Measurements from ENCODE around the gene ARSI. TPM values are rescaled to one million over a fixed set of nuclear protein-coding genes. Genes with fewer than 3 reads are reported as not detected.

ARSI gene
- total RNA-seq, 1 experiment from 2014 or later = 5.9 TPM

DNA sequence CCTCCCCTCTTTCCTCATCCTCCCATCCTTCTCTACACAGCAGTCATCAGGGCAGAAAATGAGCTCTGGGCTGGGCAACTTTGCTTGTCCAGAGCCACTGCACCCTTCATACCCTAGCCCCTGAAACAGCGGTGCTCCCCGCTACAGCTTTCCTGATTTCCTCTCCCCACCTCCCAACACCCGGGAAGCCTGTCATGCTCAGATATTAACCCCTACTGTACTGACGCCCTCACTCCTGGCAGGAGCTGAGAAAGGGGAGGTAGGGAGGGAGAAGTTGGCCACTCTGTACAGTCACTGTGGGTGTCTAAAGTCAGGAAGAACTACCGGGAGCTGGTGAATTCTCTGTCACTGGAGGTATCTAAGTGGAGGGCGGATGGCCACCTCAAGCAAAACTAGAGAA lies 13.9 kb downstream of the ARSI start (continued):
- TF ChIP-seq JAZF1 (CRISPR knock-in tag; IDR thresholded peaks at IDR 0.05) = no peak
- no peak for TF ChIP-seq SMAD4 (CRISPR knock-in tag; IDR thresholded peaks at IDR 0.05)
- TF ChIP-seq MYBL2 (CRISPR knock-in tag; IDR thresholded peaks at IDR 0.05) = no peak
- TF ChIP-seq FOXP1 (CRISPR knock-in tag; IDR thresholded peaks at IDR 0.05; ENCODE audit: borderline replicate concordance) = no peak
- TF ChIP-seq ATF2 (CRISPR knock-in tag; IDR thresholded peaks at IDR 0.05; ENCODE audit: borderline replicate concordance, low read depth) = no peak

DNA sequence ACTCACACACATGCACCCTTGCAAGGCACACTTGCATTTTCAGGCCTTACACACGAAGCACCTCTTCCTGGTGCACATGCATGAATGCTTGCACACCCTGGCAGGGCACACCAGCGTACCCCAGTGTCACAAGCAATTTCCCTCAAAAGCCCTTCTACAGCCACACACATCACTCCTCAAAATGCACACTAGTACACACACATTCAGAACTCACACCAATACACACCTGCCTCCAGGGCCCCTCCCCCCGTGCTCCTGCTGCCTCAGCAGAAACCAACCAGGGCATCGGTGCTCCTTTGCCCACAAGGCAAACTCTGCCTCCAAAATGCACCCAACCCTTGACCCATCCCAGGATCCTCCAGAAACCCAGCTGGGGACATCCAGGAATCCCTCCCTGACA lies 14.3 kb downstream of the ARSI start:
- H3K36me3 Mint-ChIP-seq = no peaks in the 10 kb centered on the region
- no peak overlapping the region for H3K27ac Mint-ChIP-seq

More for the DNA sequence above, 14.3 kb downstream of the ARSI start:
- ATAC-seq (no peak), DNase-seq (ENCODE audit: low spot score) (no peak)
- peaks cover 11% of the 10 kb centered on the region for H3K4me1 Mint-ChIP-seq
- H3K27me3 Mint-ChIP-seq (ENCODE audit: low read depth) = no peaks in the 10 kb centered on the region; the same call in 1 of the 2 replicates
- no peak for TF ChIP-seq ETV6 (CRISPR knock-in tag; IDR thresholded peaks at IDR 0.05)
- TF ChIP-seq CDX4 (CRISPR knock-in tag; IDR thresholded peaks at IDR 0.05; ENCODE audit: borderline replicate concordance) = no peak
- TF ChIP-seq ZNF121 (CRISPR knock-in tag; IDR thresholded peaks at IDR 0.05) = no peak
- TF ChIP-seq ZNF263 (CRISPR knock-in tag; IDR thresholded peaks at IDR 0.05; ENCODE audit: low read depth) = no peak
- TF ChIP-seq ATF1 (CRISPR knock-in tag; IDR thresholded peaks at IDR 0.05) = no peak
- no peak for TF ChIP-seq GTF2I (CRISPR knock-in tag; conservative IDR thresholded peaks at IDR 0.05)
- TF ChIP-seq, protein P1, sequence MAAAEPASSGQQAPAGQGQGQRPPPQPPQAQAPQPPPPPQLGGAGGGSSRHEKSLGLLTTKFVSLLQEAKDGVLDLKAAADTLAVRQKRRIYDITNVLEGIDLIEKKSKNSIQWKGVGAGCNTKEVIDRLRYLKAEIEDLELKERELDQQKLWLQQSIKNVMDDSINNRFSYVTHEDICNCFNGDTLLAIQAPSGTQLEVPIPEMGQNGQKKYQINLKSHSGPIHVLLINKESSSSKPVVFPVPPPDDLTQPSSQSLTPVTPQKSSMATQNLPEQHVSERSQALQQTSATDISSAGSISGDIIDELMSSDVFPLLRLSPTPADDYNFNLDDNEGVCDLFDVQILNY (CRISPR knock-in tag; IDR thresholded peaks at IDR 0.05) = no peak
- TF ChIP-seq, protein P2, sequence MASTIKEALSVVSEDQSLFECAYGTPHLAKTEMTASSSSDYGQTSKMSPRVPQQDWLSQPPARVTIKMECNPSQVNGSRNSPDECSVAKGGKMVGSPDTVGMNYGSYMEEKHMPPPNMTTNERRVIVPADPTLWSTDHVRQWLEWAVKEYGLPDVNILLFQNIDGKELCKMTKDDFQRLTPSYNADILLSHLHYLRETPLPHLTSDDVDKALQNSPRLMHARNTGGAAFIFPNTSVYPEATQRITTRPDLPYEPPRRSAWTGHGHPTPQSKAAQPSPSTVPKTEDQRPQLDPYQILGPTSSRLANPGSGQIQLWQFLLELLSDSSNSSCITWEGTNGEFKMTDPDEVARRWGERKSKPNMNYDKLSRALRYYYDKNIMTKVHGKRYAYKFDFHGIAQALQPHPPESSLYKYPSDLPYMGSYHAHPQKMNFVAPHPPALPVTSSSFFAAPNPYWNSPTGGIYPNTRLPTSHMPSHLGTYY (CRISPR knock-in tag; IDR thresholded peaks at IDR 0.05) = no peak
- TF ChIP-seq ESRRA (CRISPR knock-in tag; IDR thresholded peaks at IDR 0.05; ENCODE audit: borderline replicate concordance) = no peak
- TF ChIP-seq ZNF232 (CRISPR knock-in tag; IDR thresholded peaks at IDR 0.05) = no peak
- no peak for TF ChIP-seq ZSCAN18 (CRISPR knock-in tag; IDR thresholded peaks at IDR 0.05)
- no peak for TF ChIP-seq TCF7 (CRISPR knock-in tag; IDR thresholded peaks at IDR 0.05; ENCODE audit: low read depth)
- no peak for TF ChIP-seq SP1 (CRISPR knock-in tag; conservative IDR thresholded peaks at IDR 0.05)
- TF ChIP-seq, protein P3, sequence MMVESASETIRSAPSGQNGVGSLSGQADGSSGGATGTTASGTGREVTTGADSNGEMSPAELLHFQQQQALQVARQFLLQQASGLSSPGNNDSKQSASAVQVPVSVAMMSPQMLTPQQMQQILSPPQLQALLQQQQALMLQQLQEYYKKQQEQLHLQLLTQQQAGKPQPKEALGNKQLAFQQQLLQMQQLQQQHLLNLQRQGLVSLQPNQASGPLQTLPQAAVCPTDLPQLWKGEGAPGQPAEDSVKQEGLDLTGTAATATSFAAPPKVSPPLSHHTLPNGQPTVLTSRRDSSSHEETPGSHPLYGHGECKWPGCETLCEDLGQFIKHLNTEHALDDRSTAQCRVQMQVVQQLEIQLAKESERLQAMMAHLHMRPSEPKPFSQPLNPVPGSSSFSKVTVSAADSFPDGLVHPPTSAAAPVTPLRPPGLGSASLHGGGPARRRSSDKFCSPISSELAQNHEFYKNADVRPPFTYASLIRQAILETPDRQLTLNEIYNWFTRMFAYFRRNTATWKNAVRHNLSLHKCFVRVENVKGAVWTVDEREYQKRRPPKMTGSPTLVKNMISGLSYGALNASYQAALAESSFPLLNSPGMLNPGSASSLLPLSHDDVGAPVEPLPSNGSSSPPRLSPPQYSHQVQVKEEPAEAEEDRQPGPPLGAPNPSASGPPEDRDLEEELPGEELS (CRISPR knock-in tag; IDR thresholded peaks at IDR 0.05) = no peak
- no peak for TF ChIP-seq E2F1 (CRISPR knock-in tag; IDR thresholded peaks at IDR 0.05)
- no peak overlapping the region for H3K4me3 Mint-ChIP-seq
- ChIA-PET POLR2A (no interaction called here), CTCF (interaction anchor here (0.7 to 5.4 kb wide), 6 partner anchors 11 to 110 kb away, joined by 3 to 27 read pairs (median 3); partner anchors contain the start of gene ARSI)
- H3K9me3 Mint-ChIP-seq = no peaks in the 10 kb centered on the region
